HG03460 (cell line): ENCODE data around the gene TELO2.

Source experiments
- ATAC-seq: cut with Tn5 transposase; IDR thresholded peaks from one replicate; pipeline ENCODE4 v1.9.1; 2021; ENCODE audit not compliant: unreplicated experiment

Gene TELO2

DNA sequence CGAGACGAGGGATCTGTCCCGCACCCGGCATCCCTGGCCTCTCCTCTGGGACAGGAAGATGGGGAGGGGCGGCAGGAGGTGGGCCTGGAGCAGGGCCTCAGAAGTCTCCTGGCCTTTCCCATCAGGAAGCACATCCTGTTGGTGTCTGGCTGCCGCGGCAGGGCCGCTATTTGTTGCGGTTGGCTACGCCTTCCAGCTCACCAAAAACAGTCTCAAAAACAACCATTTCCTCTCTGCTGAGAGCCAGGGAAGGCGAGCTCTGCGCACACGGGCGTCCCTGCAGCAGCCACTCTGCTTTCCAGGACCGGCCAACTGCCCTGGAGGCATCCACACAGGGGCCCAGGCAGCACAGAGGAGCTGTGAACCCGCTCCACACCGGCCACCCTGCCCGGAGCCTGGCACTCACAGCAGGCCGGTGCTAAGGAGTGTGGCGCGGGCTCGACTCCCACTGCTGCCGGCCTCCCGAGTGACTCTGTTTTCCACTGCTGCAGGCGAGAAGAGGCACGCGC, 40.3 kb downstream of the TELO2 start, which contains the start of gene TMEM204:
TSS of gene TMEM204 (plus strand) at position 224 of the 509 bp plus-strand sequence. CDS start 610 bp downstream, outside the sequence.
- ATAC-seq = no peak

DNA sequence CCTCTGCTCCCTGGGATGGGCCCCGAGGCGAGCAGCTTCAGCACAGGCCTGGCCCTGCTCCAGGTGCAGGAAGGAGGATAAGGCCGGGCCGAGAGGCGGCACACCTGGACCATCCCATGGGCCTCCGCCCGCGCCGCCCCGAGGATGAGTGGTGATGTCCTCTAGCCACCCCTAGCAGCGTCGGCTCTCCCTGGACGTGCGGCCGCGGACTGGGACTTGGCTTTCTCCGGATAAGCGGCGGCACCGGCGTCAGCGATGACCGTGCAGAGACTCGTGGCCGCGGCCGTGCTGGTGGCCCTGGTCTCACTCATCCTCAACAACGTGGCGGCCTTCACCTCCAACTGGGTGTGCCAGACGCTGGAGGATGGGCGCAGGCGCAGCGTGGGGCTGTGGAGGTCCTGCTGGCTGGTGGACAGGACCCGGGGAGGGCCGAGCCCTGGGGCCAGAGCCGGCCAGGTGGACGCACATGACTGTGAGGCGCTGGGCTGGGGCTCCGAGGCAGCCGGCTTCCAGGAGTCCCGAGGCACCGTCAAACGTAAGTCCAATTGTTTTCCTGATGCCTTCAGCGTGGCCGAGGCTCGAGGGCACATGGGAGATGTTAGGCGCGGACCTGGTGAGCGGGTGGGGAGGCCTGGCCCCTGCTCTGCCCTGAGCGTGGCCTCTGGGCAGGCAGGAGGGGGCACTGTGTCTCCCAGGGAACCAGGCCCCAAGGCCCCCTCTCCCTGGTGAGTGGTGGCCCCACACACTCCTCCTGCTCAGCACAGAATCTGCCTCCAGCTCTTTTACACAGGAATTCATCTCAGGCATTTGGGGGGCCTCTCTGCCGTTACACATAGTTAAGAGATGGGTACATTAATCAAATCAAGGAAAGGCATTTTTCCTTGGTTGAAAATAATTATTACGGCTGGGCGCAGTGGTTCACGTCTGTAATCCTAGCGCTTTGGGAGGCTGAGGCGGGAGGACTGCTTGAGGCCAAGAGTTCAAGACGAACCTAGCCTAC, 41.2 kb downstream of the TELO2 start:
- no peak for ATAC-seq

DNA sequence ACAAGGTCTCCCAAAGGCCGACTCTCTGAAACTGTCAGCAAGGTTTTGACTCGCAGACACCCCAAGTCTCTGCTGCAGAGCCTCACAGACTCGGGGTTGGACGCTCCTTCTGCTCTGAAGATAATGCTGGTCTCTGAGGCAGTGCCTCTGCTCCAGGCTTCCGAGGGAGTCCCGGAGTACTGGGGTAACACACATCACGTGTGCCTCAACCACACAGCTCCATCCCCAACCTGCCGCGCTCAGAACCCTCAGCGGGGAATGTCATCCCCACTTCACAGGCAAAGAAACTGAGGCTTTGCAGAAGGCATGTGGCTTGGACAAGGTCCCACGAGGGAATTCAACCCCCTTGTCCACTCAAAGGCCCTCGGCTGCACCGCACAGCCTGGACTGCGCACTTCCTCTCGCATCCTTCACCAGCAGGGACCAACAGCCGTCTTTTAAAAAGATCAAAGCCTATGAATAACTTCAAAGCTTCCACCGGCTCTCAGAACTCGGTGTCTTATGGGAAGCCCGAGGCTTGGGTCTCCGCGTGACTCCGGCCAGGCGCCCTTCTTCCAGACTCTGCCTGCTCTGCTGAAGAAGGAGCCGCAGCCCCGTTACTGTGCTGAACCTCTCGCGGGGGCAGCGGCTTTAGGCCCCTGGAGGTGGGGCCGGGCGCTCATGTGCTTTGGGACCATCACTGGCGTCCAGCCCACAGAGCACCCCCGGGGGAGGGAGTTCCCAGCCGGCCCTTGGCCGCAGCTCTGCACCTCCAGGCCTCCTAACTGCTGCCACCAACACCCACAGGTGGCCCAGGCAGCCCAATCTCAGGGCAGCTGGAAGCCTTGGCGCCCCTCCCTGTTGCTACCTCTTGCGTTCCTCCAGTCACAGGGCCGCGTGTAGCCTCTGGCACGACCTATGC, 42.5 kb downstream of the TELO2 start:
- ATAC-seq = no peak

DNA sequence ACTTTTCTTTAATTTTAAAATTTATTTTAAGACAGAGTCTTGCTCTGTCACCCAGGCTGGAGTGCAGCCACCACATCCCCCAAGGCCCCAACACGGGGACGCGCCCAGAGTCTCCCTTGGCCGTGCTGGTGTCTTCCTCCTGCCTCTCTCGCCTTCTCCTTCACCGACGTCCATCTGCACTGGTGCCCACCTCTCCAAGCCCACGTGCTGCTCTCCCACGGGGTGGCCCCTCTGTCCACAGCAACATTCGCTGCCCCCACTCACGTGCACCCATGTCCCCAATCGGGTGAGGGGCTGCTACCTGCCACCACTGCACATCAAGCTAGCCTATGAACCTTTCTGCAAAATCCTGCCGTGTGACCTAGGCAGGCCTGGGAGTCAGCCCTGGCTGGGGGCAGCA, 43.4 kb downstream of the TELO2 start:
- ATAC-seq = no peak

DNA sequence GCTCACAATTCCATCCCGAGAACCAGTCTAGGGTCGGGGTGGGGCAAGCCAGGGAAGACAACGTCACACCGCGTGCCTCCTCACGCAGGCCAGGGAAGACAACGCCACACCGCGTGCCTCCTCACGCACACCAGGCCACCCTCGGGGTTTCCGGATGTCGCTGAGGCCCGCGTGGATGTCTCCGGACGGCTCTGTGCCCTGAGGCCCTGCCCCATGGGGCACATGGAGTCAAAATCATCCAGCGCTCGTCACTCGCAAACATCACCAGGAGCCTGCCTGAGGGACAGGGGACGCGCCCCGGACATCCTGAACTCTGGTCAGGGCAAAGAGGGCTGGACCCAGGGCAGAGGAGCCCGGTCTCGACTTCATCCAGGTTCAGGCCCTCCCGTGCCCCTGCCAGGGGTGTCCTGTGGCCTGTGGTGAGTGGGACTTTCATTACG, 44.0 kb downstream of the TELO2 start:
- no peak for ATAC-seq

DNA sequence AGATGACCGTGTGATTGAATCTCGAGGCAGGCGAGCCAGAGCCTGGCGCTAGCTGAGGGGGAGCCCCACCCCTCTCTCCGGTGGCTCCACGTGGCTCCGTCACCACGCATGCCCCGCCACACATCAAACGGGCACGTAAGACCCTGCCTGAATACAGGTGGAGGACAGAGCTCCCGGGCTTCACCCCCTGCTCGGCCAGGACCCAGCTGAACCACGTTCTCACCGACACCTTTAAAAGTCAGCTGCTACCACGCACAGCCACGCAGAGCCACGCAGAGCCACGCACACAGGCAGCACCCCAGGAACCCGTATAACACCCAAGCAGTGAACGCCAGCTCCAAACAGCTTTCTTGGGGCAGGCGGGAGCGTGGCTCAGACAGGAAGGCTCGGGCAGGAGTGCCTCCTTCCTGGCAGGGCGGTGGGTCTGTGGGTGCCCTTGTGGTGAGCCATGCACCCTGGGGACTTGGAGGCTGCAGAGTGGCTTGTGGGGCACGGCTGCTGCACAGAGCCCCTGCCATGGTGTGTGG, 44.7 kb downstream of the TELO2 start:
- no peak for ATAC-seq

DNA sequence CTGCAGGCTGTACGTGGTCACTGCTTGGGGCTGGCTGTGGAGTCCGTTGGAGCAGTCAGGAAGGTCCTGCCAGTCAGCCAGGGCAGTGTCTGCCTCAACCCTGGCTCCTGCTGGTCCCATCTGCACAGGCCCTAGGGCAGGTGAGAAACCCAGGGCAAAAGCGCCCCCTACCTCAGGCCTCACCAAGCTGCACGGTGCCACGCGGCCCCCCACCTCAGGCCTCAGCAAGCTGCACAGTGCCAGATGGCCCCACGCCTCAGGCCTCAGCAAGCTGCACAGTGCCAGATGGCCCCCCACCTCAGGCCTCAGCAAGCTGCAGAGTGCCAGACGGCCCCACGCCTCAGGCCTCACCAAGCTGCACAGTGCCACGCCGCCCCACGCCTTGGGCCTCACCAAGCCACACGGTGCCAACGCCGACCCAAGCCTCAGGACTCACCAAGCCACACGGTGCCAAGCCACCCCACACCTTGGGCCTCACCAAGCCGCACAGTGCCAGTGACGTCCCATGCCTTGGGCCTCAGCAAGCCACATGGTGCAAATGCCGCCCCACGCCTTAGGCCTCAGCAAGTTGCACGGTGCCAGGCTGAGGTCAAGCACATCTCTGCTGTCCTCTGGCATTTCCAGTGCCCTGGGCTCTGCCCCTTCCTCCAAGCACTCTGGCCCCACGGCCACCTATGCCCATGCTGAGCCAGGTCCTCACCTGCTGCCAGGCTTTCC, 45.8 kb downstream of the TELO2 start:
- ATAC-seq = no peak

DNA sequence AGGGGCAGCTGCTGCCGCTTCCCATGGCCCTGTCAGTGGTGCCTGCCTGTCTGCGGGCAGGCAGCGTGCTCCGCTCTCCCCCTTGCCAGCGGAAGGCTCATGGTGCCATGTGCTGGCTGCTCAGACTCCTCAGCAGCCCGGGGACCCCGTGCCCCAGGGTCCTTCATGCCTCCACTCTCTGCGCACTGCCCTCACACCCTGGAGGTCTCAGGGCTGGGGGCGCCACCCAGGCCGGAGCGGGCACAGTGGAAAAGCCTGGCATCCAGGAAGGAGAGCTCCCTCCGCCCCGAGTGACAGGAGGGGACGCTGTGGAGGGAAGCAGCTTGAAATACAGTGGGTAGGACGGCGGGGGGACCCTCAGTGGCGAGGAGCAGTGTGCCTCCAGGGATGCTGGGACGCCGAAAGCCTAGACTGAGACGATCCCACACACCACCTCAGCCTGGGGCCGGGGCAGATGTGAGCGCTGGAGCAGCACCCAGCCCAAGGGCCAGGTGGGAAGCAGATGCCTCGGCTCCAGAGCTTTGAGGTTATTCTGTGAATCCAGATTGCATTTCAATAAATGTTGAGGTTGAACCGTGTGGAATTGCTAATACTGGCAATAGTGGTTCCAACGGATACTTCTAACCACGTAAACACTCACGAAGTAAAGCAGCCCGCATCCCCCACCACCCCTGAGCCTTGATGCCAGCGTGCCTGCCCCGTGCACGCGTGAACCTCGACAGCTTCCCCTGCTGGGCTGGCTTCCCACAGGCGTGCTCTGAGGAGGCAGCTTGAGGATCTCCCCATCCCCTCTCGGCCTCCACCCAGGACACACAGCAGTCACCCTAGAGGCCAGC, 46.8 kb downstream of the TELO2 start:
- no peak for ATAC-seq

DNA sequence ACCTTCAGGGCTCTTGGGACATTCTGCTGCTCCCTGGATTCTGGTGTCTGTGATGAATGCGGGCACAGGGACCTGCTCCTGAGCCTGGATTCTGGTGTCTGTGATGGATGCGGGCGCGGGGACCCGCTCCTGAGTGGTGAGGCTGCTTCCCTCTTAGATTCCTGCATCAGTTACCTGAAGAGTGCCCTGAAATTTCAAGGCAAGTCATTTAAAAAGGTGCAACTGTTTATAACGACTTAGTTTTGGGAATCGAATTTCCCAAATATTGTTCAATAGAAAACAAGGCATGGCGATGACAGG, 47.3 kb downstream of the TELO2 start:
- ATAC-seq = no peak

DNA sequence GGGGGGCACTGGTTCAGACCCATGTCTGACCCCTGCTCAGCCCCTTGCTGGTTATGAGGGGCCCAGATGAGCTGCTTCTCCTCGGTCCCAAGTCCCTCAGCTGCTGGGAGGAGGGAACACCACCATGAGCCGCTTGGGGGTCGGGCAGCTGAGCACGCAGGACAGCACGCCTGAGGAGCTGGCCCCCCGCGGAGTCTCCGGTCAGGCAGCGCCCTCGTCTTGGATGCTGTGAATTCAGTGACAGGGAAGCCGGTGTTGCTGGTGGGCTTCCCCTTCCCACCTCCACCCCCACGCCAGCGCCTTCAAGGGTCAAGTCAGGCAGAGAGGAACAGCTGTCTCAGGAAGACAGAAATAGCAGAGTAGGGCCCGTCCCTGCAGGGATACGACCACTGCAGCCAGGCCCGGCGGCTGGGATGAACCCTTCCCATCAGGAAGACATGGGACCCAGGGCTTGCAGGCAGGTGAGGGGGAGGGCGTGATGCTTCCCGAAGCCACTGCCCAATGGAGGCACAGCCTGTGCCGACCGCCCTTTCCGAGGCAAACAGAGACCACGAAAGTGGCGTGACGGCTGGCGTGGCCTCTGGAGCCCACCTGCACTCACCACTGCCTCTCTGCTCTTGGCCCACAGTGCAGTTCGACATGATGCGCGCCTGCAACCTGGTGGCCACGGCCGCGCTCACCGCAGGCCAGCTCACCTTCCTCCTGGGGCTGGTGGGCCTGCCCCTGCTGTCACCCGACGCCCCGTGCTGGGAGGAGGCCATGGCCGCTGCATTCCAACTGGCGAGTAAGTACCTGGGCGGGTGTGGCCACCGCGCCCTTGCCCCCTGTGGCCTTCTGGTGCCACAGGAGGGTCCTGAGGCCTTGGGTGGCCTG, 48.4 kb downstream of the TELO2 start:
- no peak for ATAC-seq

DNA sequence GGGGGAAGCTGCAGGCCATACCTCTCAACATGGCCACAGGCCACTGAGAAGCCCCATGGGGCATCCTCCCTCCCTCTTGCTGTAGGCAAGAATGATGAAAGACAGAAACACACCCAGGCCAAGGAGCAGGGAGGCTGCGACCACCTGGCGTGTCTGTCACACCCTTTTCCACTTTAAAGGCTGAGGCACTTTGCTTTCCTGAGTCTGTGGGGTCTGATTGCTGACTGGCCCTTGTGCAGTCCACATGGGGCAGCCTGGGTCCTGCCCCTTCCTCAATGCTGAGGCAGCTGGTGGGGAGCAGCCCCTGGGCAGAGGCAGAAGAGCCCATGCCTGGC, 49.0 kb downstream of the TELO2 start:
- ATAC-seq = no peak

DNA sequence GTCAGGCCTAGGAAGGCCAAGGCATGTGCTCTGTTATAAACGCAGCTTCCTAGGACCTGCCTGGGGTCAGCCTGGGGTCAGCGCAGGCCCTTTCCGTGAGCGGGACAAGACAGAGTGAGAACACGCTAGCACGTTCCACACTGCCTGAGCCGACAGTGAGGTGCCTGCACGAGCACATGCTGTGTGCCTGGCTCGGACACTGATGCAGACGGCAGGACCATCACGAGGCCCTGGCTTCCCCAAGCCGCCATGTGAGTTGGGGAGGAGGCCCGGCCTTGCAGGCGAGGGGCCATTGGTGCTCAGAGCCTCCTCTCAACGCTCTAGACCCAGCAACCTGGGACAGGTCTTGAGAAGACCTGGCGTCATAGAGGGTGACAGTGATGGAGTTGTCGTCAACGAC, 49.4 kb downstream of the TELO2 start:
- no peak for ATAC-seq

DNA sequence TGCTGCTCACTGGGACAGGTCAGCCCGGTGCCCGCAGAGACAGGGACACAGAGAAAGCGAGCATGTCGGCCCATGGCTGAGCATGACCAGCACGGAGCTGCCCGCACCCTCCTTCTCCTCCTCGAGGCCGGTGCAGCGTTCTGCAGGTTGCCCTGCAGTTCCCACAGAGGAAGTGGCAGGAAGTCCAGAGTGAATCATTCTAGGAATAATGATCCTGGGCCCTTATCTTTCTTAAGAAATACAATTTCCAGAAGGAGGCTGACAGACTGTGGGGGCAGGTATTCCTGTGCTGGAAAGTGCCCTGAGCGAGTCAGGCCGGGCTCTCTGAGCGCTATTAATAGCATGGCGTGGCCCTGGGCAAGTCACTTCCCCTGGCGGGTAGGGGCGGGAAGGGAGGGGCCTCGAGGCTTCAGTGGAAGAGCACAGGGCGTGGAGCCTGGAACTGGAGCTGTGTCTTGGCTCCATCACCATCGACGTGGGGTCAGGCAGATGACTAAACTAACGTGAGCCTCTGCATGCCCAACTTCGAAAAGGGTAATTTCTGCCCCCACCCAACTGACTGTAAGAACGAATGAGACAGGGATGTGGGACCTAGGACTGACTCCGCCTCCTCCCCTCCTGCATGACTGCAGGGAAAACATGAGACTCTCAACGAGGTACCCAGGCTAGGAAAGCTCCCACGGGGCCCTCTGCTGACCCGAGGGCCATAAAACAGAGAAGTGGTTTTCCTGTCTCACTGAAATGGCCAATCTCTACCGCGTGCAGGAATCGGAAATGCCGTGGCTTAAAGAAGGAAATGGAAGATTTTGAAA, 50.1 kb downstream of the TELO2 start:
- no peak for ATAC-seq

DNA sequence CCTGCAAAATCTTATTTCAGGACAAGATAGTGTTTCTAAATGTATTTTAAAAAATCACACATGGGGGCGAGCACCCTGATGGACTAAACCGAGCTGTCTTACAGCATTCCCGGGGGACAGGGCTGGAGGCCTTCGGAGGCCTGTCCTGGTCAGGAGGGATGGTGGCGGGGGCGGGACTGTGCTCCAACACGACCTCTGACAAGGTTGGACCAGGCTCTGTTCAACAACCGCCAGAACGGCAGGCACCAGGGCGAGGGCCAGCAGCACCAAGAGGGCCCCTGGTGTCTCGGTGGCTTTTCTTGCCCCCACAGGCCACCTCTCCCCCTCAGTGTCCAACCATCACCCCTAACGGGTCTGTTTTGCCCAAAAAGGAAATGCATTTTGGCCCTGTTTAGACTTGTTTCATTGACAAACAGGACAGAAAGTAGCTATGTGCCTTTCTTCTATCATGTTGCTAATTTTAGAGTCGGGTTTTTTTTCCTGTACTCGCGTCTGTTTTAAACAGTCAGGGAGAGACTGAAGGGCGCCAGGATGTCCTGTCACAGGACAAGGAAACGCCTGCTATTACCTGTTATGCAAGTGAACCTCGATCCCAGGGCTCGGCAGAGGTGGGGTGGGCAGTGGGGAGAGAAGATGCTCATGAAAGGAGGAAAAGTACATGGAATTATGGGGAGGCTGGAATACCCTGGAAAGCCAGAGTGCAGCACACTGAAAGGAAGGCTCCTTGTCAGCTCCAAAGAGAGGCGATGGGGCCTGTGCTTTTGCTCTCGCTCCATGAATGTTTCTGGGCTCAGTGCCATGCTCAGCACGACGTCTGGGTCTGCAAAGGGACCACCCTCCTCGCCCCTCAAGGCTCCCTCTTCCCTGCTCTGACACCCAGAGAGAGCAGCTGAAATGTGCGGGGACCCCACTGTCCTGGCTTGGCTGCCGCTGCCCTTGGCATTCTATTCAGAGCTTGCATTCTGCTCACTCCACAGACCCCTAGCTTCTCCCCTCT, 52.2 kb downstream of the TELO2 start:
- ATAC-seq = no peak

DNA sequence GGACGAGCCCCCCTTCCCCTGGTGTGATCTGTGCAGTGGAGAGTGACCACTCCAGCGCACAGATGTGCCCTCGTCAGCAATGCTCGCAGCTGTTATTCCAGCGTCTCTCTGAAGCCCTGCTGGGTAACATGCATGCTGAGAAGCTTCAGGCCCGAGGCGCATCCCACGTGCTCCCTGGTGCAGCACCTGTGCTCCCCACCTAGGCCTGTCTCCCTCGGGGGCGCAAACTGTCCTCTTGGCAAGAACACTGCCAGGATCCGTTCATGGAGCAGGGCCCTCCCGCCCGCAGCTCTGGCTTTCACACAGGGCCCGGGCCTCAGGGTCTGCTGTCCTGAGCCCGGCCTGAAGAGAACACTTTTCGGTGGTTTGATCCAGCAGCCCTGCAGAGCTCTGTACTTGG, 53.3 kb downstream of the TELO2 start:
- no peak for ATAC-seq

DNA sequence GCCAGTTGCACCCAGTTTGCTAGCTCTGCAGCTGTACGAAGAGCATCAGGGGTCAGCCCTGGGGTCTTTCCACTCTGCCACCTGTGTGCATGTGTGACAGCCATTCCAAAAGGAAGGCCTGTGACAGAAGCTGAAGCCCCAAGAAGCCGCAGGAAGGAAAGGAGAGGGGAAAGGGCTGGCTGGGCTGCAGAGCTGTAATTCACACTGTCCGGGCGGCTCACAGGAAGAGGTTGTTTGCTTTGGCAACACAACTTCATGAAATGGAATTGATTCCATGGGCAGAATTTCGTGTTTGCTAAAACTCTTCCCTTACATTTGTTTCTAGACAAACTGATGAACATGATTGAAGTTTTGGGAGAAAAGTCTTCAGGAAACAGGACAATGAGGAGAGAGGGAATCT, 55.1 kb downstream of the TELO2 start:
- ATAC-seq = no peak

DNA sequence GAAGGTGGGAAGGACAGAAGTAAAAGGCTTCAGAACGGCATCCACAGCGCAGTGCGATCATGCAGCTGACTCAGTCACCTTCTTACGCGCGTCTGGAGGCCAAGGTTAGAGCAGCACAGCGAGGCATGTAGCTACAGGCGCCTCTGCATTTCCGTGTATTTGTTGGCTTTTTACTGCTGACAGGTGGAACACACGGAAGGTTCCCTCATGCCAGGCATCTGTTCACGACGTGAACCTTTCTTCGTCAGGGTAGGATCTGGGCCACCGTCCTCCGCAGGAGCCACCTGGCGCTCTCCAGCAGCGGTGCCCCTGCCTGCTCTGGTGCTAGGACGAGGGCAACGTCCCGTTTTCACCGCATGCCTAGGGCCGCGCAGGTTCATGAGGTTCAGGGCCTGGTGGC, 55.6 kb downstream of the TELO2 start:
- ATAC-seq = no peak
